VCaP (cell line): ENCODE results near the gene OTOP1.
"Not testable (repeated sequence)": the region's sequence is repeated elsewhere in the genome, so short reads cannot be mapped to it uniquely, and the experiment has no call there.

ENCODE experiments used
- H3K27ac ChIP-seq: fragments of 450-650 bp; 2 replicates; pipeline ENCODE4 v1.5.1; 2017
- TF ChIP-seq, protein P1 (sequence below): fragments of 450-650 bp; conservative IDR thresholded peaks from 2 replicates; pipeline ENCODE4 v1.5.1; 2017; ENCODE audit warnings: mild to moderate bottlenecking, moderate library complexity

The OTOP1 gene

DNA sequence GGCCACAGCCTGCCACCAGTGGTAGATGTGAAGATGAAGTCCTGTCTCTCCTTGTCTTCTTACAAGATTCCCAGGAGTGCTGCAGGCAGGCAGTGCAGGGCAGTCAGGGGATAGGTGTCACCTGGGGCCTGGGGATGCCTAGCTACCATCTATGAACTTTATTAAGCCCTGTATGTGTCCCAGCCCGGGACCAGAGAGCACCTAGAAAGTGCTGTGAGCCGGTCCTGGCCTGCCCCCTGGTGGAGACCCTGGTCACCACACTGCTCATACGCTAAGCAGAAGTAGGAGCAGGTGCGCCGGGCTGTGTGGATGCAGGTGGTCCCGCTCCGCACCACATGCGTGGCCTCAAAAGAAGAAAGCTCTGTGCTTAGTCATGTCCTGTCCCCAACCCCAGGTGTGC is 81.1 kb downstream of the OTOP1 start:
- not testable (repeated sequence) for H3K27ac ChIP-seq
- TF ChIP-seq, protein P1, sequence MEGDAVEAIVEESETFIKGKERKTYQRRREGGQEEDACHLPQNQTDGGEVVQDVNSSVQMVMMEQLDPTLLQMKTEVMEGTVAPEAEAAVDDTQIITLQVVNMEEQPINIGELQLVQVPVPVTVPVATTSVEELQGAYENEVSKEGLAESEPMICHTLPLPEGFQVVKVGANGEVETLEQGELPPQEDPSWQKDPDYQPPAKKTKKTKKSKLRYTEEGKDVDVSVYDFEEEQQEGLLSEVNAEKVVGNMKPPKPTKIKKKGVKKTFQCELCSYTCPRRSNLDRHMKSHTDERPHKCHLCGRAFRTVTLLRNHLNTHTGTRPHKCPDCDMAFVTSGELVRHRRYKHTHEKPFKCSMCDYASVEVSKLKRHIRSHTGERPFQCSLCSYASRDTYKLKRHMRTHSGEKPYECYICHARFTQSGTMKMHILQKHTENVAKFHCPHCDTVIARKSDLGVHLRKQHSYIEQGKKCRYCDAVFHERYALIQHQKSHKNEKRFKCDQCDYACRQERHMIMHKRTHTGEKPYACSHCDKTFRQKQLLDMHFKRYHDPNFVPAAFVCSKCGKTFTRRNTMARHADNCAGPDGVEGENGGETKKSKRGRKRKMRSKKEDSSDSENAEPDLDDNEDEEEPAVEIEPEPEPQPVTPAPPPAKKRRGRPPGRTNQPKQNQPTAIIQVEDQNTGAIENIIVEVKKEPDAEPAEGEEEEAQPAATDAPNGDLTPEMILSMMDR: peak; percentile 78

DNA sequence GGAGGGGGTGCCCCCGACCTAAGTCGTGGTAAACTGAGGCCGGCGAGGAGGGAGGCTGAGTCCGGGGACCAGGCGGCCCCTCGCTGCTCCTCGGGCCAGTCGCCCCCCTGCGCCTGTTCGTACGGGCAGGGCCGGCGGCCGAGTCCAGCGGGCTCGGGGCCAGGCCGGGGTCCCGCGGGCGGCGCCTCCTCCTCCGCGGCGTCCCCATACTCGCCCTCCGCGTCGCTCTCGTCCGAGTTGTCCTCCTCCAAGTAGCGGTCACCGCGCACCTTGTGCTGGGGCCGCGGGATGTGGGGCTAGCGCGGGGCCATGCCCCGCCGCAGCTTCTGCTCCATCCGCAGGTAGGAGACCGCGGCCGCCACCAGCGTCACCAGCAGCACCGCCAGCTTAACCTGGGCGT is 83.4 kb downstream of the OTOP1 start:
- not testable (repeated sequence) for H3K27ac ChIP-seq

DNA sequence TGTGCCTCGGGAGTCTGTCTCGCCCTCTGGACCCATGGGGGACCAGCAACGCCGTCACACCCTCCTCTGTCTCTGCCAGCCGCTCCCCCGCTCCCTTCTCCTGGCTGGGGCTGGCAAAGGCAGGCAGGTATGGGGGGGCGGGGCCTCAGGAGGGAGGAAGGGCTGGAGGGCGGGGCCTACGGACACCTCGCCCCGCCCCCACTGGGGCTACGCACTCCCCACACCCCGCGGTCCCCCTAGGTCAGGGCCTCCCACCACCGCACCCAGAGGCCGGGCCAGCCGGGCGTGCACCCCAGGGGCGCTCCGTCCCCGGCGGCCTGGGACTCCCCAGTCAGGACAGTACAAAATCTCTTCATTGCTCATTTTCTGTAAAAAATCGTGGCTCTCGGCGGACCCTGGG is 84.0 kb downstream of the OTOP1 start:
- H3K27ac ChIP-seq: not testable (repeated sequence)

DNA sequence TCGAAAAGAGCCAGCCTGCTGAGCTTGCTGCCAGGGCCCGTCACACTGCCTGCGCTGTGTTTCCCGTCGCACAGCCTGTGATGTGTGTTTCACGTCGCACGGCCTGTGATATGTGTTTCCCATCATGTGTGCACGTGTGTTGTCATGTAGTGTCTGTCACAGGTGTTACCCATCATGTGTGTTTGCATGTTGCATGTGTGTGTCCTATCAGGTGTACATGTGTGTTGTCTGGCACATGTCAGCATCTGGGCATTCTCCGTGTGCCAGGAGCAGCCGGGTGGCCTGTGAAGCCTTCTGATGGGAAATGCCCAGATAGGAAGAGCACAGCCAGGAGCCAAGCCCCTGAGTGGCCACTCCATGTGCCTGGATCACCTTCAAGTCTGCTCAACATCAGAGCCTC is 85.5 kb downstream of the OTOP1 start:
- not testable (repeated sequence) for H3K27ac ChIP-seq
